ENCODE measurements around the gene KRTAP4-1.

Gene KRTAP4-1

Small RNA genes within 50 kb of the gene (small RNA-seq; reads per million reads assigned to genes)
- 0 reads per million in 2 experiments for gene KRTAP4-17P
